Activated CD4-positive, alpha-beta T cell treated with anti-CD3 and anti-CD28 coated beads, Interleukin-2, amount 50 U/mL, for 16 hours (primary cell): Measurements from ENCODE around the gene NACC2.

Source experiments
- DNase-seq: peaks from one replicate; pipeline ENCODE4 v3.0.0-alpha.2; 2020

NACC2 gene

DNA sequence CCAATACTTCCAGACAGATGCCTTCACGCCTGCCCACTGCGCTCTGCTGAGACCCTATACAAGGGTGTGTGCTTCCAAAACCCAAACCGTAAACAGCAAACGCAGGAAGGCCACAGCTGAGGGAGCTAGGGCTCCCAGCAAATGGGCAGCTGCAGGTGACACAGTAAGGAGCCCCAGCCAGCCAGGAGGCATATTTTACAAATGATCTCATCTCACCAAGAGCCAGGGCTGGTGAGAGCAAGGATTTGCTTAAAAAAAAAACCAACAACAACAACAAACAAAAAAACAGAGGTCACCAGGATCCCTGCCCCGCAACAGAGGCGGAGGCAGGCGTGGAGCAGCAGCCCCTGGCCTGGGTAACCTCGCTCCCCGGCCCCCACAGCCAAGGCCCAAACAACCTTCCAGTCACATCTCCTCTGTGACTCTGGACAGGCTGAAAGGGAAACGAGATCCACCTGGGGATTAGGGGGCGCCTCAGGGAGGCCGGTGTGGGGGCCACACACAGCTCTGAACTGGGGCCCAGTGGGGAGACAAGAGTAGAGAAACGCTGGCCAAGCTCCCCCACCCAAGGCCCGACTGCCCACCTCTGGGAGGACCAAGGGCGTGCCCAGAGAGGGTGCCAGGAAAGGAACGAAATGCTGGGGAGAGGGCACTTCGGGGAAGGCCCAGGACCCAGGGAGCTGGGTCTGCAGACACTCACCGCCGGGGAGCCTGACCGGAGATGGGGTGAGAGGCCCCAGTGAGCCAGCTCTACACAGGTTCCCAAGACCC lies 3.3 kb downstream of the NACC2 start:
- DNase-seq: no peak

- no peak for DNase-seq
Measured at GRCh38 chr9:136090768-136091581, 4.1 kb downstream of the NACC2 start.

DNA sequence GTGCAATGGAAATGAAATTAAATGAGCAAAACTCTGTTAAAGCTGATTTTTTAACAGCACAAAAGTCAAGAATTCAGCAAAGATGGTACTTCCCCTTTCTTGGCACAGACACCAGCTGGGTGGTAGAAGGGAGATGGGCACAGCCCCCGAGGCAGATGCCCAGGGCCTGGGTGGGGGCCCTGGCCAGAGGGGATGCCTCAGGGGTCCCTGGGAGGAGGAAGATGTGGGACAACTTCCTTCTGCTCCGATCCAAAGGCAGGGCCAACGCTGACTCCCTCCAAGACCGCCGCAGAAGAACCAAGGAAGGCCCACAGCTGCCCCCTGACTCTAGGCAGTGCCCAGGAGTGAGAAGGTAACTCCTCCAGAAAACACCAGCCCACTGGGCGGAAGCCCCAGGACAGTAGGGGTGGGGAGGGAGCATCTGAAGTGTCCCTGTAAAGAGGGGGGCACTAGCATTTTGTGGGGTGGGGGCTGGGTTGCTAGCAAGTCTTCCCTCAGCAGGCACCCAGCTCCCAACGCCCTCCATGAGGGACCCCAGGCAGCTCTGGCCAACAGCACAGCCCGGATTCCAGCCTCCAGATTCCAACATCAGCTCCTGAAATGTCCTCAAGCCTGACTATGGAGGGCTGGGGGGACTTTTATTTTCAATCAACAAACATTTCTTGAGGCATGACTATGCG lies 4.9 kb downstream of the NACC2 start:
- no peak for DNase-seq

DNA sequence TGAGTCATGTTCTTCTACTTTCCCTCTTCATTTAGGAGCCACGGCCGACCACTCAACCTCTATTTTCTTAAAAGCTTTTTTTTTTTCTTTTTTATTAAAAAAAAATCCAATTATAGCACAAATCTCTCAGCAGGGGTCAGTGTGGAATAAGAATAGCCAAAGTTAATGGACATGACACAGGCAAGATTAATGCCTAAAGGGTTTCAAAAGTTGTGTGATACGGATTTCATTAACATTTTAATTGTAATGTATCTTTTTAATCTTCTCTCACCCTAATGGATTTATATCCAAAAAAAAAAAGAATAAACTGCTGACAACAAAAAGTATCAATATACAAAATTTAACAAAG lies 5.4 kb downstream of the NACC2 start:
- DNase-seq: no peak

DNA sequence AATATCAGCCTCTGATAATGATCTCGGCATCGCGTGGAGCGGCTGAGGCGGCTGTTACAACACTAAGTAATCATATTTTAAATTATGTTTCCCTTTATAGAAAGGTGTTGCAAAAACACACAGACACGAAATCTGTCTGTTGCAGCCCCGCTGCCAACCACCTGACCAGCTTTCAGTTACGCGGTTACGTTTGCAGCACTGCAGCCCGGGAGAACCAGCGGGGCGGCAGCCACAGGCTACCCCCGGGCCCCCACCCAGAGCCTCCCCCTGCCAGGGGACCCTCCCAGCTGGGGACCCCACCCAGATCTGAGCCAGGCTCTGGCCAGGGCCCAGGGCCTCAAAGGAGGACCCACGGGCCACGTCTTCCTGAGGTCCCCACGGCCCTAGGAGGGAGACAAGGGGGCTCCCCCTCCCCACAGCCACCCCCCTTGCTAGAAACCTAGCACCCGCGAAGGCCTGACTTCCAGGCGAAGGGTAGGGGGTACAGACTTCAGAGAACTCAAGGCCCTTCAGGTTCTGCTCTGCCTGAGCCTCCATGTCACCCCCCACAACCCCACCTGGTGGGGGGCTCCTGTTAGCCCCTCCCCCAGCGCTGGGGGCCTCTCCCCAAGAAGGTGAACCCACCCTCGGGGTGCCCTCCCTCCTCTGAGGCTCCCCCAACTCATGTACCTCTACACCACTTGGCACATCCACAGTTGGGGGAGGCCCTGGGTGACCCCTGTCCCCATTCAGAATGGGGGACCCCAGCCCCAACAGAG lies 6.0 kb downstream of the NACC2 start:
- no peak for DNase-seq

DNA sequence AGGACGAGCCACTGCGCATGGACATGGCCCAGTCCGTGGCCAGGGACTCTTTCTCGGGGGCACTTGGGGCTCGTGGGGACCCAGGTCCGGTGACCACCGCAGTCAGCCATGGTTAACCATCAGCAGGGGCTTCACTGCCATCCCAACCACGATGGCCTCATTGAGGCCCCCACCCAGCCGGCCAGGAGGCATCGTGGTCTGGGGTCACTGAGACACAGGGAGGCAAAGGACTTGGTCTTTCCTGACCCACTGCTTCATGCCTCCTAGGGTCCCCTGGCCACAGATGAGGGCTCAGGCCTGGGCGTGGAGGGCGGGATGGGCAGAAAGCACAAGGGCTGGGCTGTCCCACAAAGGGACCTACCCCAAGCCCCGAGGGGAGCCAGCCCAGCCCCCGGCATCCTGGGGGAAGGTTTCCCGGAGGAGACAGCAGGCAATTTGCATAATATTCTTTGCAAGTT lies 6.6 kb downstream of the NACC2 start:
- no peak for DNase-seq

GRCh38 chr9:136087741-136088480 lies 7.2 kb downstream of the NACC2 start:
- DNase-seq: no peak

- DNase-seq: no peak
Measured at GRCh38 chr9:136086951-136087740, 7.9 kb downstream of the NACC2 start.

DNA sequence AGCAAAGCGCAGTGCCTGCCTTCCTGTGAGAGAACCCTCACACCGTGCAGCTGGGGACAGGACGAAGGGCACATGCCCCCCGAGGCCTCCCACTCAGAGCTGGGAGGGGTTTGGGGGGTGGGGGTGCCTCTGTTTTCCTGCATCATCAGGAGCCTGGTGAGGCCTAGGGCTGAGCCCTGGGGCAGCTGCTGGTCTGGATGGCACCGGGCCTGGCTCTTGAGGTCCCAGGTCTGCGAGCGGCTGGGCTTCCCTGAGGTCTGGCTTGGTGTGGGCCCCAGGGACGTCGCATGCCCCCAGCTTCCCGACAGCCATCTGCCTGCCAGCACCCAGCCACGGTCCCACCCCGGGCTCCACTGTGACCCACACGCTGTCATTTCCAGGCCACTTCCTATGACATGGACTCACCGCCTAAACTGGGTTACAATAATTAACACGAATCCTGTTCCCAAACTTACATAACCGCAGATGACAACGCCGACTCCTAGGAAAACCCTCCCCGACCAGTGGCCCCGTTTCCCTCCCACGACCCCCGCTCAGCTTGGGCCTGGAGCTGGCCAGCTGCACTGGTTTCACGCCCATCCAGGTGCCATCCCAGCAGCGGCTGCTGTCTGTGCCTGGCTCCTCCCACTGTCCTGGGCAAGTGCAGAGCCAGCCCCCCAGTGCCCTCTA lies 8.7 kb downstream of the NACC2 start:
- DNase-seq: no peak

GRCh38 chr9:136085815-136086212 lies 9.3 kb downstream of the NACC2 start:
- DNase-seq: no peak

- DNase-seq: no peak
Measured at GRCh38 chr9:136084063-136084944, 10.8 kb downstream of the NACC2 start.

- DNase-seq: no peak
Measured at GRCh38 chr9:136083558-136084062, 11.5 kb downstream of the NACC2 start.

- no peak for DNase-seq
Measured at GRCh38 chr9:136082496-136083361, 12.4 kb downstream of the NACC2 start.

DNA sequence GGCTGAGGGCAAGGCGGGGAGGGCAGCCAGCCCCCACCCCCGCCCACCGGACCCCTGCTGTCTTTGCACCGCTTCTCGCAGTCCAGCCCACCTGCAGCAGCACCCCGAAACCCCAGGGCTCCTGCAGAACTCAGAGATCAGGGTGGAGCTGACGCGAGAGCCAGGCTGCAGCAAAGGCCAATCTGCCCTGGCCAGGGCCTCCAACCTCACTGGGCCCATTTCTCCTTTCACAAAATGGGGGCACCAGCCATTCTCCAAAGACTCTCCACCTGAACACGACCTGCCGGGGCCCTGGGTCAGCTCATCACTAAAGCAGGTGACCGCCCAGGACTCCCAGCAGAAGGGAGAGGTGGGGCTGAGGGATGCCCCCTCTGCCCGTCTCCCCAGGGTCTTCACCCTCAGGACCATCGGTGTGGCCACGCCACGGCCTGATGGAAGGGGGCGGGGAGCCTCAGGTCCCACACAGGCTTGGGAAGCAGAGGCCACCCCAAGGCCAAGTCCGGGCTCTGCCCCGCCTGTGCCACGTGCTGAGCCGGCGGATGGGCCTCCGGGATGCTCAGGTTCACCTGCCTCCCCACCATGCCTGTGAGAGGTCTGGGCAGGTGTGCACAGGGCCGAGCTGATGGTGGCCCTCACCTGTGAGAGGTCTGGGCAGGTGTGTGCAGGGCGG lies 13.1 kb downstream of the NACC2 start:
- no peak for DNase-seq

DNA sequence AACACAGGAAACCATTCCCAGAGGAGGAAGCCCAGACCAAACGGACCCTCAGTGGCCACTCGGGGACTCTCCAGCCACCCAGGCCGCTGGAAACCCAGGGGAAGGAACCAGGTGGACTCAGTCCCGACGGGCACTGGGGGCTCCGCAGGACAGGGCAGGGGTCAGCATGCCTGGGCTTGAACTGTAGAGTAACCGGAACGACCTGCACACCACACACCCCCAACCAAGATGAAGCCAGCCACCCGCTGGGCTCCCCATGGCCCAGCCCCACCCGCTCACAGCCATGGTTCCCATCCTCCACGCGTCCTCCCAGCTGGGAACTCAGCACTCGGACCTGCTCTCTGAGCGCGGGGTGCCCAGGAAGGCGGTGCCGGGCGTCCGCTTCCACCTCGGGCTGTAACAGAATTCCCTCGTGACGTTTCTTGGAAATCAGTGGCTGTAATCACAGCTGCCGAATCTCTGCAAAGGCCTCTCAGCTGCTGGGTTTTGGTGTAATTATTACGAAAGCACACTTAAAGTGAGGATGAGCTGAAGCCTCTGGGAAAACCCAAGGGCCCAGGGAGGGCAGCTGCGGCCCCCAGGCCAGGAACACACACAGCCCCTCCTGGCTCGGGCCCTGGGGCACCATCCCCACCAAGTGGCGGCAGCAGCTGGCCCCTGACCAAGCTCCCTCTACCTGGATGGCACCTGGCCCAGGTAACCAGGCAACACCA lies 13.8 kb downstream of the NACC2 start:
- no peak for DNase-seq

DNA sequence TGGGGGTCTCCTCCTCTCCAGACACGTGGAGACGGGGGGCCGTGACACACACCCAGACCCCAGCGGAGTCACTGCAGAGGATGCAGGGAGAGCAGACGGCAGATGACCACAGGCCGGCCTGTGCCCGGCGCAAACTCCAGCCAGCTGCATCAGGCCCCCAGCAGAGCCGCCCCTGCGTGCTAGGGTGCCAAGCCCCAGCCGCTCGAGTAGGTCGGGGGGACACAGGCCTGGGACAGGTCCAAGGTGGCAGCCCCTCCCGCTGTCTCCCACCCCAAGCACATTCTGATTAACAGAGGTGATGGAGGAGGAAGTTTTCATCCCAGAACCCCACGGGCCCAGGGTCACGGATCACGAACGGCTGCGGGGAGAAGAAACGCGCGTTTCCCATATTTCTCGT lies 14.4 kb downstream of the NACC2 start:
- no peak for DNase-seq

GRCh38 chr9:136079916-136080246 lies 15.2 kb downstream of the NACC2 start:
- no peak for DNase-seq
